HepG2 (cell line): ENCODE measurements around the gene MNT.

Source experiments
- ATRX ChIP-seq: sonication (generic); formaldehyde crosslinking; IDR thresholded peaks from 2 replicates; pipeline ENCODE4 v1.4.0; 2020; ENCODE audit warnings: missing genetic modification reagents, borderline replicate concordance
- EED ChIP-seq: sonication (generic); formaldehyde crosslinking; IDR thresholded peaks from 2 replicates; pipeline ENCODE4 v1.5.0; 2020; ENCODE audit warnings: mild to moderate bottlenecking, missing genetic modification reagents
- HOXA7 ChIP-seq: sonication (generic); formaldehyde crosslinking; IDR thresholded peaks from 2 replicates; pipeline ENCODE4 v1.8.1; 2022; ENCODE audit warnings: mild to moderate bottlenecking, missing genetic modification reagents, moderate library complexity
- JUN ChIP-seq: sonication (generic); formaldehyde crosslinking; IDR thresholded peaks from 2 replicates; pipeline ENCODE4 v1.4.0; 2020; ENCODE audit warnings: mild to moderate bottlenecking, missing genetic modification reagents
- POLR2A ChIP-seq, 2 experiments: IDR thresholded peaks; 2 replicates each; pipeline ENCODE4 v1.6.1; 2011; ENCODE audit warnings: low read depth in 2 of 2, low read length in 2 of 2, mild to moderate bottlenecking in 1 of 2, moderate library complexity in 1 of 2; ENCODE audit not compliant: insufficient read depth in 1 of 2
- RAD21 ChIP-seq: fragments of 450-650 bp; formaldehyde crosslinking; IDR thresholded peaks from 2 replicates; pipeline ENCODE4 v1.5.0; 2020; ENCODE audit warnings: mild to moderate bottlenecking
- TFDP2 ChIP-seq: sonication (generic); formaldehyde crosslinking; IDR thresholded peaks from 2 replicates; pipeline ENCODE4 v1.4.0; 2020; ENCODE audit warnings: missing genetic modification reagents
- ZNF263 ChIP-seq: sonication (generic); formaldehyde crosslinking; IDR thresholded peaks from 2 replicates; pipeline ENCODE4 v1.4.0; 2020; ENCODE audit warnings: missing genetic modification reagents
- ZNF768 ChIP-seq: sonication (generic); formaldehyde crosslinking; IDR thresholded peaks from 2 replicates; pipeline ENCODE4 v1.4.0; 2020; ENCODE audit warnings: missing genetic modification reagents
- ZNF839 ChIP-seq: sonication (generic); formaldehyde crosslinking; IDR thresholded peaks from 2 replicates; pipeline ENCODE4 v1.4.0; 2020; ENCODE audit warnings: missing genetic modification reagents, mild to moderate bottlenecking, borderline replicate concordance
- TF ChIP-seq, protein P1 (sequence below): sonication (generic); formaldehyde crosslinking; IDR thresholded peaks from 2 replicates; pipeline ENCODE4 v1.5.0; 2020; ENCODE audit warnings: mild to moderate bottlenecking, missing genetic modification reagents, moderate library complexity

GRCh38 chr17:2416010-2416734 lies 15.3 kb upstream of the MNT start:
- TF ChIP-seq ZNF839 (CRISPR knock-in tag): no peak
- no peak for TF ChIP-seq HOXA7 (CRISPR knock-in tag)
- peak; percentile 79 for TF ChIP-seq RAD21
- TF ChIP-seq ATRX (CRISPR knock-in tag): no peak
- TF ChIP-seq, protein P1, sequence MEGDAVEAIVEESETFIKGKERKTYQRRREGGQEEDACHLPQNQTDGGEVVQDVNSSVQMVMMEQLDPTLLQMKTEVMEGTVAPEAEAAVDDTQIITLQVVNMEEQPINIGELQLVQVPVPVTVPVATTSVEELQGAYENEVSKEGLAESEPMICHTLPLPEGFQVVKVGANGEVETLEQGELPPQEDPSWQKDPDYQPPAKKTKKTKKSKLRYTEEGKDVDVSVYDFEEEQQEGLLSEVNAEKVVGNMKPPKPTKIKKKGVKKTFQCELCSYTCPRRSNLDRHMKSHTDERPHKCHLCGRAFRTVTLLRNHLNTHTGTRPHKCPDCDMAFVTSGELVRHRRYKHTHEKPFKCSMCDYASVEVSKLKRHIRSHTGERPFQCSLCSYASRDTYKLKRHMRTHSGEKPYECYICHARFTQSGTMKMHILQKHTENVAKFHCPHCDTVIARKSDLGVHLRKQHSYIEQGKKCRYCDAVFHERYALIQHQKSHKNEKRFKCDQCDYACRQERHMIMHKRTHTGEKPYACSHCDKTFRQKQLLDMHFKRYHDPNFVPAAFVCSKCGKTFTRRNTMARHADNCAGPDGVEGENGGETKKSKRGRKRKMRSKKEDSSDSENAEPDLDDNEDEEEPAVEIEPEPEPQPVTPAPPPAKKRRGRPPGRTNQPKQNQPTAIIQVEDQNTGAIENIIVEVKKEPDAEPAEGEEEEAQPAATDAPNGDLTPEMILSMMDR (CRISPR knock-in tag): peak; percentile 90
- no peak for TF ChIP-seq JUN (CRISPR knock-in tag)
- no peak for TF ChIP-seq ZNF263 (CRISPR knock-in tag)
- no peak for TF ChIP-seq EED
- TF ChIP-seq POLR2A (IDR thresholded peaks at IDR 0.05; ENCODE audit: insufficient read depth in 1 of 2, low read depth in 2 of 2, low read length in 2 of 2): no peak
- no peak for TF ChIP-seq TFDP2 (CRISPR knock-in tag)
- no peak for TF ChIP-seq ZNF768 (CRISPR knock-in tag)
